ENCODE measurements around the gene TTC7B. TPM values are rescaled to one million over a fixed set of nuclear protein-coding genes. Genes with fewer than 3 reads are reported as not detected.

TTC7B gene
- total RNA-seq, 2 experiments from 2014 or later, result 5.6 to 7.8 TPM

GRCh38 chr14:90732718-90733117 lies 83.5 kb downstream of the TTC7B start:
- DNase-seq (no peak), ATAC-seq (no peak)
- Mint-ChIP-seq H3K36me3 (ENCODE audit: low read depth) (no peaks in the 10 kb centered on the region), H3K27me3 (peaks cover 2% of the 10 kb centered on the region), H3K9me3 (no peaks in the 10 kb centered on the region), H3K4me3 (no peak overlapping the region), H3K4me1 (ENCODE audit: low read depth) (no peaks in the 10 kb centered on the region), H3K27ac (no peak overlapping the region)
- CTCF ChIA-PET, result interaction anchor here (1.0 to 1.3 kb wide), 2 partner anchors 25 to 36 kb away, joined by 3 read pairs; no protein-coding TSS in a partner anchor
- POLR2A ChIA-PET, result no interaction called here
- intact Hi-C loops (cut with micrococcal nuclease), result no loop called here
- TF ChIP-seq, protein P1, sequence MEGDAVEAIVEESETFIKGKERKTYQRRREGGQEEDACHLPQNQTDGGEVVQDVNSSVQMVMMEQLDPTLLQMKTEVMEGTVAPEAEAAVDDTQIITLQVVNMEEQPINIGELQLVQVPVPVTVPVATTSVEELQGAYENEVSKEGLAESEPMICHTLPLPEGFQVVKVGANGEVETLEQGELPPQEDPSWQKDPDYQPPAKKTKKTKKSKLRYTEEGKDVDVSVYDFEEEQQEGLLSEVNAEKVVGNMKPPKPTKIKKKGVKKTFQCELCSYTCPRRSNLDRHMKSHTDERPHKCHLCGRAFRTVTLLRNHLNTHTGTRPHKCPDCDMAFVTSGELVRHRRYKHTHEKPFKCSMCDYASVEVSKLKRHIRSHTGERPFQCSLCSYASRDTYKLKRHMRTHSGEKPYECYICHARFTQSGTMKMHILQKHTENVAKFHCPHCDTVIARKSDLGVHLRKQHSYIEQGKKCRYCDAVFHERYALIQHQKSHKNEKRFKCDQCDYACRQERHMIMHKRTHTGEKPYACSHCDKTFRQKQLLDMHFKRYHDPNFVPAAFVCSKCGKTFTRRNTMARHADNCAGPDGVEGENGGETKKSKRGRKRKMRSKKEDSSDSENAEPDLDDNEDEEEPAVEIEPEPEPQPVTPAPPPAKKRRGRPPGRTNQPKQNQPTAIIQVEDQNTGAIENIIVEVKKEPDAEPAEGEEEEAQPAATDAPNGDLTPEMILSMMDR (IDR thresholded peaks at IDR 0.05), result no peak

DNA sequence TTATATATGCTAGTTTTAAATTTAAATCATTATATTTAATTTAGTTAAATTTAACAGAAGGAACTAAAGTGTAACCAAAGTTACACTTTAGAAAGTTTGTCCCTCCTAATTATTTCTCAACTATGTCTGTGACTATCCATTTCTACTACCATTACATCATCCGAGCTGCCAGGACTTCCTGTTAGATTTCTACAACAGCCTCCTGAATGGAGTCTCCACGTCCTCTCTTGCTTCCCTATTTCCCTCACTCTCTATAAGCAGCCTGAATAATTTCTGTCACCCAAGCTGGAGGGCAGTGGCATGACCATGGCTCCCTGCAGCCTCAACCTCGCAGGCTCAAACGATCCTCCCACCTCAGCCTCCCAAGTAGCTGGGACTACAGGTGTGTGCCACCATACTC lies 84.1 kb downstream of the TTC7B start:
- H3K4me1 Mint-ChIP-seq (ENCODE audit: low read depth), result no peaks in the 10 kb centered on the region
- H3K9me3 Mint-ChIP-seq, result no peaks in the 10 kb centered on the region
- H3K36me3 Mint-ChIP-seq (ENCODE audit: low read depth), result no peaks in the 10 kb centered on the region
- ChIA-PET POLR2A (no interaction called here), CTCF (interaction anchor here (1.0 to 1.3 kb wide), 2 partner anchors 26 to 35 kb away, joined by 3 read pairs; no protein-coding TSS in a partner anchor)
- DNase-seq, result no peak
- no peak overlapping the region for H3K4me3 Mint-ChIP-seq
- TF ChIP-seq, protein P1 (IDR thresholded peaks at IDR 0.05), result no peak
- intact Hi-C loops (cut with micrococcal nuclease), result no loop called here
- no peak for ATAC-seq
- no peak overlapping the region for H3K27ac Mint-ChIP-seq
- H3K27me3 Mint-ChIP-seq, result peaks cover 2% of the 10 kb centered on the region

DNA sequence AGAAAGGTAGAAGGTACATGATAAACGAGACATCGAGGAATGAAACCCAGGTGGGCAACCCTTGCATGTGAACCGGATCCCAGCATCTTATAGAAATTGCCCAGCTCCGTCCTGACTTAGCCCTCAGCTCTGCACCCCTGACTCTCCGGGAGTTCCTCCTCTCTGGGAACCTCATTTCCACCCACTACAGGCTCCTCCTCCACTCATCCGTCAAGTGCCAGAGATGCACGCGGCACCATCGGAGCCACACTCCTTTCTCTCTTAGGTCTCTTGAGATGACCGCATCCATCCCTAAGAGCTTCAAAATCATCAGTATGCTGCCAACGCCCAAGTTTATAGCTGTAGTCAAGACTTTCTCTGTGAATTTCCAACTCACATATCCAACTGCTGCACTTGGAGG lies 84.7 kb downstream of the TTC7B start:
- CTCF ChIA-PET, result no interaction called here
- H3K27me3 Mint-ChIP-seq, result peaks cover 2% of the 10 kb centered on the region
- POLR2A ChIA-PET, result no interaction called here

GRCh38 chr14:90730206-90730766 lies 85.9 kb downstream of the TTC7B start:
- no peaks in the 10 kb centered on the region for H3K9me3 Mint-ChIP-seq
- ChIA-PET CTCF (no interaction called here), POLR2A (no interaction called here)
- H3K36me3 Mint-ChIP-seq (ENCODE audit: low read depth), result no peaks in the 10 kb centered on the region
- no peak for DNase-seq
- H3K4me1 Mint-ChIP-seq (ENCODE audit: low read depth), result no peaks in the 10 kb centered on the region
- peaks cover 2% of the 10 kb centered on the region for H3K27me3 Mint-ChIP-seq
- intact Hi-C loops (cut with micrococcal nuclease), result no loop called here
- ATAC-seq, result no peak
- H3K27ac Mint-ChIP-seq, result no peak overlapping the region
- H3K4me3 Mint-ChIP-seq, result no peak overlapping the region
- TF ChIP-seq, protein P1 (IDR thresholded peaks at IDR 0.05), result no peak

More for the DNA sequence above, 84.7 kb downstream of the TTC7B start:
- intact Hi-C loops (cut with micrococcal nuclease), result no loop called here
- Mint-ChIP-seq H3K27ac (no peak overlapping the region), H3K4me1 (ENCODE audit: low read depth) (no peaks in the 10 kb centered on the region), H3K9me3 (no peaks in the 10 kb centered on the region), H3K36me3 (ENCODE audit: low read depth) (no peaks in the 10 kb centered on the region), H3K4me3 (no peak overlapping the region)
- TF ChIP-seq, protein P1 (IDR thresholded peaks at IDR 0.05), result no peak
- DNase-seq (no peak), ATAC-seq (no peak)

- CTCF ChIA-PET, result no interaction called here
- TF ChIP-seq, protein P1 (IDR thresholded peaks at IDR 0.05), result no peak
- intact Hi-C loops (cut with micrococcal nuclease), result no loop called here
- POLR2A ChIA-PET, result no interaction called here
- Mint-ChIP-seq H3K4me1 (ENCODE audit: low read depth) (no peaks in the 10 kb centered on the region), H3K4me3 (no peak overlapping the region), H3K36me3 (ENCODE audit: low read depth) (no peaks in the 10 kb centered on the region), H3K9me3 (no peaks in the 10 kb centered on the region), H3K27me3 (peaks cover 2% of the 10 kb centered on the region), H3K27ac (no peak overlapping the region)
- ATAC-seq (no peak), DNase-seq (no peak)
Measured at GRCh38 chr14:90728951-90729350, 87.3 kb downstream of the TTC7B start.

All from activated CD8-positive, alpha-beta T cell treated with anti-CD3 and anti-CD28 coated beads for 36 hours (primary cell).